Measurements from ENCODE around the gene NKD1.

- TF ChIP-seq CTCF (IDR thresholded peaks at IDR 0.05) = no peak
- TF ChIP-seq EZH2 (IDR thresholded peaks at IDR 0.05; ENCODE audit: borderline replicate concordance, insufficient read depth, low read depth, low read length, poor library complexity, severe bottlenecking) = no peak
These were observed 10.5 kb upstream of the NKD1 start for GRCh38 chr16:50537533-50538290.
